Common myeloid progenitor, CD34-positive (primary cell): Measurements from ENCODE around the gene CACNA2D1.
A peak's percentile ranks its signal among the peaks of the same experiment; 100 is the strongest.

ENCODE experiments used
- CTCF ChIA-PET: fragments of 350-600 bp; sonication (Branson Sonifier 250); formaldehyde crosslinking; loops from one replicate; lab custom pipeline; 2021; ENCODE audit warnings: antibody characterized with exemption; lab: Charles Lee
- POLR2A ChIA-PET: fragments of 350-600 bp; sonication (Branson Sonifier 250); formaldehyde crosslinking; loops from one replicate; lab custom pipeline; 2021; ENCODE audit warnings: antibody characterized with exemption; lab: Charles Lee
- DNase-seq, 3 donors: peaks; one replicate each; pipeline versions ENCODE4 v3.0.0 to v3.0.0-alpha.2; 2013
- H3K27ac ChIP-seq, 2 experiments: 1 replicate in 1 of 2; 2 replicates in 1 of 2; pipeline ENCODE4 v1.7.0; 2013; ENCODE audit warnings: inconsistent platforms in 2 of 2, low read length in 2 of 2, mild to moderate bottlenecking in 2 of 2, low read depth in 1 of 2, moderate library complexity in 1 of 2; ENCODE audit not compliant: severe bottlenecking in 2 of 2, insufficient read depth in 1 of 2, poor library complexity in 1 of 2
- H3K27me3 ChIP-seq, 5 experiments: replicated peaks in 2 of 5; 1 replicate in 3 of 5; 2 replicates in 2 of 5; pipeline versions ENCODE4 v1.6.1 to v1.7.0; 2013; ENCODE audit warnings: low read length in 4 of 5, mild to moderate bottlenecking in 2 of 5, moderate library complexity in 2 of 5, inconsistent platforms in 1 of 5; ENCODE audit not compliant: insufficient read depth in 5 of 5, control insufficient read depth in 4 of 5
- H3K36me3 ChIP-seq, 4 experiments: 1 replicate in 2 of 4; 2 replicates in 2 of 4; pipeline versions ENCODE4 v1.6.1 to v1.7.0; 2013; ENCODE audit warnings: low read length in 3 of 4, control low read depth in 1 of 4, mild to moderate bottlenecking in 1 of 4; ENCODE audit not compliant: control insufficient read depth in 4 of 4, insufficient read depth in 4 of 4
- H3K4me1 ChIP-seq, 4 experiments: 1 replicate in 3 of 4; 2 replicates in 1 of 4; pipeline versions ENCODE4 v1.6.1 to v1.7.1; 2013; ENCODE audit warnings: low read length in 3 of 4, mild to moderate bottlenecking in 3 of 4, control low read depth in 1 of 4, inconsistent platforms in 1 of 4, moderate library complexity in 1 of 4; ENCODE audit not compliant: control insufficient read depth in 4 of 4, insufficient read depth in 4 of 4; ENCODE audit errors: control extremely low read depth in 1 of 4
- H3K4me3 ChIP-seq, 7 experiments: 1 replicate in 4 of 7; 2 replicates in 3 of 7; pipeline versions ENCODE4 v1.5.1 to v1.7.0; 2013; ENCODE audit warnings: mild to moderate bottlenecking in 7 of 7, low read length in 6 of 7, moderate library complexity in 6 of 7, inconsistent platforms in 2 of 7, low read depth in 2 of 7, control low read depth in 1 of 7; ENCODE audit not compliant: insufficient read depth in 4 of 7, control insufficient read depth in 1 of 7; ENCODE audit errors: extremely low read depth in 1 of 7
- H3K9me3 ChIP-seq, 5 experiments: 1 replicate in 4 of 5; 2 replicates in 1 of 5; pipeline versions ENCODE4 v1.6.1 to v1.7.1; 2013; ENCODE audit warnings: low read length in 4 of 5, mild to moderate bottlenecking in 2 of 5, inconsistent platforms in 1 of 5, low read depth in 1 of 5, moderate library complexity in 1 of 5; ENCODE audit not compliant: control insufficient read depth in 4 of 5, insufficient read depth in 2 of 5; ENCODE audit errors: control extremely low read depth in 1 of 5
- WGBS: methylation state at CpG from one replicate; pipeline ENCODE4 v1.1.5; 2013; ENCODE audit not compliant: insufficient coverage; 5-methylcytosine and 5-hydroxymethylcytosine counted together

CACNA2D1 gene

DNA sequence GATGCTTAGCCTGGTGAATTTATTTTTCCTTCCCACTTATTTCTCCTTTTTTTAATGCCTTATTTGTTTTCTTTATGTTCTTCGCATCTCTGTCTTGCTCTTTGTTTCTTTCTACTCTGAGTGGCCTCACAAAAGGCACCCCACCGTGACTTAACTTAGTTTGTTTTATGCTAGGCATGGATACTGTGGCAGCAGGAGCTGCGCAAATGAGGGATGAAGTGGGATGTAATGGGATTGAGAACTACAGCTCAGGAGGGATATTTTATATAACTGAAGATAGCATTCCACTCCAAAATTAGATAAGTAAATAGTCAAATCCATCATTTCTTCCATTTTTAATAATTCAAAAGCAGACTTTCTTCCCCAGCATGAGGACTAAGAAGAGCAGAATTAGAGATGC is 1.7 kb upstream of the CACNA2D1 start:
- Histone ChIP-seq H3K27me3 (peaks cover 14 to 56% (median 25%) of the 10 kb centered on the region in 5 experiments), H3K4me3 (no peak overlapping the region), H3K36me3 (no peaks in the 10 kb centered on the region), H3K4me1 (peaks cover 0 to 16% (median 13%) of the 10 kb centered on the region in 4 experiments), H3K9me3 (no peaks in the 10 kb centered on the region), H3K27ac (no peak overlapping the region)
- CTCF ChIA-PET = interaction anchor here (1.0 kb wide), 1 partner anchor 32 kb away, joined by 3 read pairs; no protein-coding TSS in a partner anchor
- no peak for DNase-seq
- POLR2A ChIA-PET = no interaction called here
- WGBS = 100% methylated on average over 2 of the region's 3 CpGs

DNA sequence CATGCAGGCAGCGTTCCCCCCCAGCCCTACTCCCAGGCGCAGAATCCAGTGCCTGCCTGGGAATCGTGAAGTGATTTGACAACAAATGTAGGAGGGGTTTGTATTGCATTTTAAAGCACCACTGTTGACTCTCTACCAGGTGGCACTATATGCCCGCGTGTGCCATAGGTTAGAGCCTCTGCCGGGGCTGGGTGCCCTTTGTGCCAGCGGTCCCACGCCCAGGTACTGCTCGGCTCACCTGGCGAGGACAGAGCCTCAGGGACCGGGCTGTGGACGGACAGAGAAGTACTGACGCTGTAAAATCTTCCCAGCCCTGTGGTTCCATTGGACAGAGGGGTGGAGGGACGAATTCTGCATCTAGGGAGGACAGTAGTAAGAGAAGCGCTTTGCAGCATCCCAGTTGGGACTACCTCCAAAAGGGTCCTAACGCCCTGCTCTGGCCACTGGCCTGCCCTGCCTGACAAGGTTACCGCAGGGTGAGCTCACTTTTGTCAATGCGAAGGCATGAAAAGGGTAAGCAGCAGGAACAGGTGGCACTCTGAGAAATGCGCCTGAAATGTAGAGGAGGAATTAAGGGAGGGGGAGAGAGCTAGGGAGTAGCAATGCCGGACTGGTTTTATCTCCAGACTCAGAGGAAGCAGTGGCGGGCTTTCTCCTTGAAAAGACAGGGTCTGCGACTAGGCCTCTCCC is 788 bp upstream of the CACNA2D1 start:
- WGBS = 60% methylated on average over 16 of the region's 22 CpGs
- H3K4me1 ChIP-seq = peaks cover 0 to 16% (median 13%) of the 10 kb centered on the region in 4 experiments
- peak in 1 of 3 donors; percentile 15 for DNase-seq
- ChIA-PET CTCF (no interaction called here), POLR2A (no interaction called here)
- H3K4me3 ChIP-seq = peak overlapping the region in 6 of 7 experiments; percentile 36 to 74 (median 60)
- H3K27ac ChIP-seq = no peak overlapping the region
- no peaks in the 10 kb centered on the region for H3K9me3 ChIP-seq
- H3K27me3 ChIP-seq = peaks cover 14 to 64% (median 25%) of the 10 kb centered on the region in 5 experiments
- H3K36me3 ChIP-seq = no peaks in the 10 kb centered on the region

DNA sequence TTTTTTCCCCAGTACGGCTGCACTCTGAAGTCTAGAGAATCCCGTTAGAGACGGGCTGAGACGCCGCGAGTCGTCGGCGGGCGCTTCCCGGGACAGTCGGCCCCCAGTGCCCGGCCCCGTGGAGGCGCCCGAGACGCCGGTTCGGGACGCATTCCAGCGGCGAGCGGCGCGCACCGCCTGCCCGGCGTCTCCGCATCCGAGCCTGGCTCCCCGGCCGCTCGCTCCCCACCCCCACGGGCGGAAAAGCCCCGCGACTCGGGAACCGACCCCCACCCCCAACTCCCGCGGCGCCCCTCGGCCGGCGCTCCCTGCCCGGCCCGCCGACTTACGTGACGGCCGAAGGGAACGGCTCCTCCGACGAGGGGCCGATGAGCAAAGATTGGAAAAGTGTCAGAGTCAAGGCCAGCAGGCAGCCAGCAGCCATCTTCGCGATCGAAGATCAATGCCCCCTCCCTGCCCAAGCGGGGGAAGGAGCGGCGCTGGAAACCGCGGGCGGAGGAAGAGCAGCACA is 486 bp downstream of the CACNA2D1 start:
- 1% methylated on average over 43 of the region's 64 CpGs for WGBS

GRCh38 chr7:82442492-82443035 is 1.0 kb downstream of the CACNA2D1 start:
- peak overlapping the region in 5 of 7 experiments; percentile 53 to 74 (median 65) for H3K4me3 ChIP-seq
- peaks cover 0 to 16% (median 13%) of the 10 kb centered on the region in 4 experiments for H3K4me1 ChIP-seq
- H3K9me3 ChIP-seq = no peaks in the 10 kb centered on the region
- WGBS = 4% methylated on average over 21 of the region's 22 CpGs
- DNase-seq = peak in 2 of 3 donors; percentile 20 to 41
- POLR2A ChIA-PET = no interaction called here
- no peak overlapping the region for H3K27ac ChIP-seq
- H3K27me3 ChIP-seq = peaks cover 14 to 74% (median 29%) of the 10 kb centered on the region in 5 experiments
- CTCF ChIA-PET = no interaction called here
- no peaks in the 10 kb centered on the region for H3K36me3 ChIP-seq

More for the DNA sequence above, 486 bp downstream of the CACNA2D1 start:
- DNase-seq = no peak
- peak overlapping the region; percentile 14 to 74 (median 64) for H3K4me3 ChIP-seq
- no peaks in the 10 kb centered on the region for H3K9me3 ChIP-seq
- no peaks in the 10 kb centered on the region for H3K36me3 ChIP-seq
- no peak overlapping the region for H3K27ac ChIP-seq
- ChIA-PET CTCF (no interaction called here), POLR2A (no interaction called here)
- peaks cover 14 to 74% (median 29%) of the 10 kb centered on the region in 5 experiments for H3K27me3 ChIP-seq
- H3K4me1 ChIP-seq = peaks cover 0 to 16% (median 13%) of the 10 kb centered on the region in 4 experiments

GRCh38 chr7:82441669-82442478 is 1.7 kb downstream of the CACNA2D1 start:
- H3K9me3 ChIP-seq = no peaks in the 10 kb centered on the region
- peaks cover 14 to 75% (median 29%) of the 10 kb centered on the region in 5 experiments for H3K27me3 ChIP-seq
- H3K4me1 ChIP-seq = peaks cover 0 to 16% (median 13%) of the 10 kb centered on the region in 4 experiments
- CTCF ChIA-PET = no interaction called here
- DNase-seq = peak in 2 of 3 donors; percentile 20 to 21
- POLR2A ChIA-PET = no interaction called here
- H3K36me3 ChIP-seq = no peaks in the 10 kb centered on the region
- WGBS = 36% methylated on average over 5 of the region's 9 CpGs
- no peak overlapping the region for H3K4me3 ChIP-seq
- no peak overlapping the region for H3K27ac ChIP-seq

DNA sequence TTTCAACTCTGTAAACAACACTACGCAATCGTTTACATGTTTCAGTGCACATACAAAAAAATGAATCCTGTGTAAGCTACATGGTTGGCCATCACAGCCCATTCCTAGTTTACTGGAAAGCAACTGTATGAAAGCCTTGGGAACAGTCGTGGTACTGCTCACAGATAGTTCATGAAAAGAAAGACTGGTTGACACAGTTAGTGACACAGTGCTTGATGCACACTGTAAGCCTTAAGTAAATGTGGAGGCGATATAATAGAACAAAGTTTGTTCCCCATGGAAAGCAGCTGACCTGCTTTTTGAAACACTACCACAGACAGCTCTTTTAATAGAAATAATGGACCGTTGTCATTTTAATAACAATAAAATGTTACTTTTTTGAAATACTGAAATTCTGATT is 5.1 kb downstream of the CACNA2D1 start:
- no peaks in the 10 kb centered on the region for H3K9me3 ChIP-seq
- no peak overlapping the region for H3K27ac ChIP-seq
- H3K4me3 ChIP-seq = no peak overlapping the region
- DNase-seq = no peak
- ChIA-PET CTCF (interaction anchor here (0.6 kb wide), 1 partner anchor 83 kb away, joined by 3 read pairs; no protein-coding TSS in a partner anchor), POLR2A (no interaction called here)
- peaks cover 7 to 67% (median 20%) of the 10 kb centered on the region in 5 experiments for H3K27me3 ChIP-seq
- peaks cover 0 to 10% (median 8%) of the 10 kb centered on the region in 4 experiments for H3K4me1 ChIP-seq
- WGBS = 95% methylated on average over 3 of the region's 5 CpGs
- H3K36me3 ChIP-seq = no peaks in the 10 kb centered on the region
